ENCODE data around the gene SLC7A1. TPM values are rescaled to one million over a fixed set of nuclear protein-coding genes. Genes with fewer than 3 reads are reported as not detected.

Gene SLC7A1
- total and polyA plus RNA-seq, 2 donors (not counting 3 experiments of a cell fraction or from before 2014, with no cell fraction given) = 21.0 to 79.3 TPM

GRCh38 chr13:29578300-29579085 is 17.0 kb downstream of the SLC7A1 start:
- DNase-seq (ENCODE audit: low read depth, low spot score) (peak; percentile 55), FAIRE-seq (peak; percentile 40)
- H3K4me2 ChIP-seq (ENCODE audit: insufficient read depth, low read length) = no peak overlapping the region
- H3K9me1 ChIP-seq (replicated peaks; ENCODE audit: control insufficient read depth, extremely low read depth, insufficient read depth, low read length) = no peaks in the 10 kb centered on the region
- TF ChIP-seq POLR2A (IDR thresholded peaks at IDR 0.05; ENCODE audit: low read depth, low read length) (no peak), JUN (IDR thresholded peaks at IDR 0.05; ENCODE audit: borderline replicate concordance, insufficient read depth, insufficient read length, low read depth) (no peak), CTCF (IDR thresholded peaks at IDR 0.05; ENCODE audit: extremely low read depth in 1 of 2, insufficient read depth in 1 of 2, low read depth in 1 of 2, low read length in 2 of 2) (no peak), POLR2AphosphoS5 (IDR thresholded peaks at IDR 0.05; ENCODE audit: insufficient read depth, low read depth, low read length) (no peak), FOS (IDR thresholded peaks at IDR 0.05; ENCODE audit: borderline replicate concordance, insufficient read depth, low read length) (no peak), GATA2 (IDR thresholded peaks at IDR 0.05; ENCODE audit: insufficient read depth, insufficient read length, low read depth, low read length) (no peak), EZH2 (IDR thresholded peaks at IDR 0.05; ENCODE audit: borderline replicate concordance, low read depth, low read length, severe bottlenecking) (no peak), MYC (IDR thresholded peaks at IDR 0.05; ENCODE audit: low read depth, low read length) (no peak), MAX (IDR thresholded peaks at IDR 0.05; ENCODE audit: insufficient read depth, insufficient read length) (no peak)
- H2AFZ ChIP-seq (ENCODE audit: low read depth, low read length) = no peak overlapping the region
- no TSS peak for BruUV-seq (replicated peaks)
- no peak overlapping the region for H3K4me3 ChIP-seq (replicated peaks in 1 of 3; ENCODE audit: insufficient read depth in 1 of 3, low read depth in 1 of 3, low read length in 3 of 3)
- no peaks in the 10 kb centered on the region for H3K27me3 ChIP-seq (ENCODE audit: control insufficient read depth in 2 of 2, insufficient read depth in 2 of 2, low read length in 2 of 2)
- intact Hi-C loops (cut with micrococcal nuclease) (no loop called here), dilution Hi-C loops (cut with MboI; ENCODE audit: extremely low pct_ligation_motif_present, low sequenced_read_pairs) (no loop called here)
- H3K79me2 ChIP-seq (ENCODE audit: control insufficient read depth, insufficient read depth, low read length) = peaks cover 99% of the 10 kb centered on the region
- ChIA-PET CTCF (interaction anchor here (1.0 to 2.6 kb wide), 4 partner anchors 8 to 130 kb away, joined by 3 to 7 read pairs (median 7); partner anchors contain the start of gene SLC7A1), POLR2A (no interaction called here)
- H3K4me1 ChIP-seq (ENCODE audit: control insufficient read depth, extremely low read depth, insufficient read depth, low read length) = peaks cover 4% of the 10 kb centered on the region
- peaks cover 2% of the 10 kb centered on the region for H4K20me1 ChIP-seq (replicated peaks; ENCODE audit: control insufficient read depth, extremely low read depth, insufficient read depth, low read length)
- no peak overlapping the region for H3K27ac ChIP-seq (ENCODE audit: insufficient read depth, low read depth, low read length)
- H3K36me3 ChIP-seq (ENCODE audit: control insufficient read depth in 2 of 2, extremely low read depth in 1 of 2, insufficient read depth in 2 of 2, low read length in 2 of 2) = no peaks in the 10 kb centered on the region
- H3K9me3 ChIP-seq (replicated peaks; ENCODE audit: control insufficient read depth, insufficient read depth, low read length) = no peaks in the 10 kb centered on the region
- no peak overlapping the region for H3K9ac ChIP-seq (replicated peaks; ENCODE audit: extremely low read depth, insufficient read depth, low read length)

All from endothelial cell of umbilical vein (primary cell).